GM19043 (cell line): ENCODE measurements around the gene NUDT21.
A peak's percentile ranks its signal among the peaks of the same experiment; 100 is the strongest.
"Not testable (repeated sequence)": the region's sequence is repeated elsewhere in the genome, so short reads cannot be mapped to it uniquely, and the experiment has no call there.

Experiments
- ATAC-seq: cut with Tn5 transposase; IDR thresholded peaks from one replicate; pipeline ENCODE4 v1.9.1; 2021; ENCODE audit warnings: low read depth; ENCODE audit not compliant: unreplicated experiment

Gene NUDT21

GRCh38 chr16:56450986-56451752 lies at the start of gene NUDT21, which contains the start of gene OGFOD1:
TSS of gene NUDT21 (minus strand) at chr16:56451332. CDS start at chr16:56451202, 130 bp downstream.
TSS of gene OGFOD1 (plus strand) at chr16:56451554. CDS start at chr16:56451613, 59 bp downstream.
- peak; percentile 99 for ATAC-seq

- ATAC-seq = no peak
These were observed 42.7 kb upstream of the NUDT21 start for GRCh38 chr16:56493815-56494214.

- ATAC-seq = no peak
These were observed 42.0 kb upstream of the NUDT21 start for GRCh38 chr16:56493126-56493525.

- ATAC-seq = no peak
These were observed 40.6 kb upstream of the NUDT21 start for GRCh38 chr16:56491657-56492261.

GRCh38 chr16:56488868-56489267 lies 37.7 kb upstream of the NUDT21 start:
- not testable (repeated sequence) for ATAC-seq

- no peak for ATAC-seq
These were observed 36.9 kb upstream of the NUDT21 start for GRCh38 chr16:56488035-56488434.

GRCh38 chr16:56483394-56483793 lies 32.3 kb upstream of the NUDT21 start:
- no peak for ATAC-seq

GRCh38 chr16:56482683-56483236 lies 31.6 kb upstream of the NUDT21 start:
- ATAC-seq = no peak

- ATAC-seq = no peak
These were observed 30.5 kb upstream of the NUDT21 start for GRCh38 chr16:56481468-56482122.

- no peak for ATAC-seq
These were observed 29.8 kb upstream of the NUDT21 start for GRCh38 chr16:56480776-56481467.

GRCh38 chr16:56479469-56479868 lies 28.3 kb upstream of the NUDT21 start:
- ATAC-seq = no peak

- no peak for ATAC-seq
These were observed 27.3 kb upstream of the NUDT21 start for GRCh38 chr16:56478281-56479049.

GRCh38 chr16:56477096-56477878 lies 26.2 kb upstream of the NUDT21 start:
- no peak for ATAC-seq

GRCh38 chr16:56475201-56475600 lies 24.1 kb upstream of the NUDT21 start:
- ATAC-seq = no peak

GRCh38 chr16:56470666-56471065 lies 19.5 kb upstream of the NUDT21 start:
- no peak for ATAC-seq

- ATAC-seq = no peak
These were observed 19.1 kb upstream of the NUDT21 start for GRCh38 chr16:56470232-56470631.

- no peak for ATAC-seq
These were observed 18.6 kb upstream of the NUDT21 start for GRCh38 chr16:56469748-56470147.

- ATAC-seq = no peak
These were observed 17.7 kb upstream of the NUDT21 start for GRCh38 chr16:56468800-56469199.

GRCh38 chr16:56466344-56466743 lies 15.2 kb upstream of the NUDT21 start:
- ATAC-seq = no peak
